Brain pericyte (primary cell): ENCODE measurements around the gene ISG20L2.

Experiments used
- DNase-seq: peaks from one replicate; pipeline ENCODE4 v3.0.0-alpha.2; 2012; ENCODE audit warnings: low read depth, low spot score

The ISG20L2 gene

DNA sequence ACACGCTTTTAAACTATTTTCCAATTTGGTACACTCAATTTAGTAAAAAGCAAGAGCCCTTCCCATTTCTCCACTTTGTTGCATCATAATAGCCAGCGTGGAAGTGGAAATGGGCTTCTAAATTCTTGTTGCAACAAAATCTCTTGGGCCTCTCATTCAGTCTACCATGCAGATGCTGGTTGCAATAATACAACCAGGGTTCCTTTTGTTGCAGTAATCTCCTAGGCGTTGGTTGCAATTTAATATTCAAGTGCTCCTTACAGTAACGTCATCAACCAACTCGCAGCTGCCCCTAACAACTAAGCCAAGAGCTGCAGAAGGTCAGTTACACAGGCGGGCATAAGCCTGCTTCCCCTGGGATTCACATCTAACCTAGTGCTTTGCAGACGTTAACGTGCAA is 25.7 kb upstream of the ISG20L2 start:
- no peak for DNase-seq

DNA sequence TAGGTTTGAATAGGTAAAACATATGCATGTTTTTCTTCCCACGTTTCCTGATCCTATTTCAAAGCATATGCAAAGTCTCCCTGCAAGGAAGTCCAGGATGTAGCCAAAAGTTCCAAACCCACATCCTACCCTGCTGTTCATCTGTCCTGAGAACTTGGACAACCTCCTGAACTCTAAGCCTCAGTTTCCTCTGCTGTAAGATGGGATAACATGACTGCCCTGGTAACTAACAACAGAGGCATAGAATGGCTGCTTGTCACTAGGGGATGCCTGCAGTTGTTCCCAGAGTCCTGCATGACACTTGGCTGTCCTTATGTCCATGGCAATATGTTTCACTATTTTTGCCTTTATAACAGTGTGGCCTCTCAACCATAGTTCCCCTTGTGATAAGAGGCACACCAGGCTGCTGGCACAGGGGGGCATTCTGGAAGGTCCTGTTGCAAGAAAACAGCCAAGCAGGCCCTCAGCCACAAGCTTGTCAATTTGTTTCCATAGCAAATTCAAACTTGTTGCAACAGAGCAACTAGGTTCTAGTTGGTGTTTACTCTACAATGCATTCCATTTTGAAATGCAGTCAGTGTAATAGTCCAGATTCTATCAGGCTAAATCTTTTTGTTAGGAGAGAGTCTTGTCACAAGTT is 24.4 kb upstream of the ISG20L2 start:
- DNase-seq = no peak

DNA sequence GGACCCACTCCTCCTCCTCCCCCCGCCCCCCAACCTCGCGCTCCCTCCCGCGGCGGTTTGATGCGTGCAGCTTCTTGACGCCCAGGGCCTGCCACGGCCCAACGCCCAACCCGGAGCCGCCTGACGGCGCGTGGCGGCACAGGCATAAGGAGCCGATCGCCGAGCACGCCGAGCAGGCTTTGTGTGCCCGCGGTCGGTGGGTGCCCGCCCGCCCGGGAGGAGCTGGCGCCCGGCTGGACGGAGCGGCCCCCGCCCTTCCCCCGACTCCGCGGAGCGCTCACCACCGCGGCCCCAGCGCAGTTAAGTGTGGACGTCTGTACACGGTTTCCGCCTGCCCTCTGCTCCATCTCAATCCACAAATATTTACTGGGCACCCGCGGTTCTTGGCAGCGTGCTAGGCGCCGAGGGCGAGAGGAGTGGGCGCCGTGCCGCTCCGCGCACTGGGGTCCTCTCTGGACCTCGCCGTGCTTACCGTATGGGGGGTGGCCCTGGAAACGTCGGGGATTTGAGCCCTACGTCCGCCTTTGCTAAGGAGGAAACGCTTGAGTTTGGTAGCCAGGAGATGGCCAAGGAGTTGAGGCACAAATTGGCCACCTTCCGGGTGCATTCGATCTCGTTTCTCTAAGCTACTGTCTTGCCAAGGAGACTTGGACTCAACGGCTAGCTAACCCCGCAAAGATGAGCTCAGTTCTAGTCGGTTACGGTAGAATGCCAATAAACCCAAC is 23.4 kb upstream of the ISG20L2 start:
- DNase-seq = peak; percentile 91

- DNase-seq = no peak
Measured at GRCh38 chr1:156751451-156751756, 22.8 kb upstream of the ISG20L2 start, which contains the start of gene HDGF. Gene HDGF (minus strand): TSS chr1:156751675. CDS start chr1:156751429, 246 bp downstream.

- DNase-seq = no peak
Measured at GRCh38 chr1:156750711-156751450, 22.3 kb upstream of the ISG20L2 start.

DNA sequence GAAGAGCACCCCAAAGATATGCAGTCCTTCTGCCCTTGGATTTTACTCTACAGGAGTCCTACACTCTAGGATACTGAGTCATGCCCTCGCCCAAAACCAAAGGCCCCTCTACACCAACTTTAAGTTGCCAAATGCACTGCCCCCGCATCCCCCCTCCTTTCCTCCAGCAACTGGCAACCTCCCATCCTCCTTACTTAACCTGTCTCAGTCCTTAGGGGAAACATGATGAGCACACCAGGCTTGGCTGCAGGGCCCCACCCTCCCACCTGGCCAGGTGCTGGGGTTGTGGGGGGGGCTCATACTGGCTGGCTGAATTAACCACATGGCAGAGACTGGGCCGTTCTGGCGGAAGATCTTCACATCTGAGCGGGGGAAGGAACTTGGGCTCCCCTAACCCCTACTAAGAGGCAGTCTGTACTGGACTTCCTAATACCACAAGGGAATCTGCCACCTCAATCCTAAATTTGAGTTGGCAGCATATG is 21.7 kb upstream of the ISG20L2 start:
- DNase-seq = no peak

DNA sequence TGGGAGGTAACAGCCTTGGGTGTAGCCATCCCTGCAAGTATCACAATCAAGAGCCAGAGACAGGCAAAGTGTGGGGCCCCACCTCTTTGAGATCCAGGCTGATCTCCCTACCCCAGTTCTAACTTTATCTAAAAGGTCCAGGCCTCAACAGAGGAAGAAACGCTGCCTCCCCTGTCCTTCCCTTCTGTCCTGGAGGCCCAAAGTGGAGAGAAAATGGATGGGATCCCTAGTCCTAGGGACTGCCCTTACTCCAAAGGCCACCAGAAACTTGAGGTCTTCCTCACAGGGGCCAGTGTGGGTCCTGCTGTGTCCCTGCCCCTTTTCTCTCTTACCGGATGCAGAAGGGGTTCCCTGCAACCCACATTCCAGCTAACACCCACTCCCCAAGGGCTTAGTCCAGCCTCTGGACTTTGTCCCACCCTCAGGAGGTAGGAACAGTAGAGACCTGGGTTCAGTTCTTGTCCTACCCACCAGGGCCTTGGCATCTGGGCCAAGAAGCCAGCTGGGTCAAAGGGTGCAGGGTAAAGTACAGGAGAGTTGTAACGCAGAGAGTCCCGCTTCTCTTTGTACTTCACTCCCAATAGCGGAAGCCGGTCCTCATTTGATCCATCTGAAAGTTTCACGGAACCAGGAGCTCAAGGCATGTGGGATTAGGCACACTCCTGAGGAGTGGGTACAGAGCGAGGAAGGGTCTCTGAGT is 21.0 kb upstream of the ISG20L2 start:
- no peak for DNase-seq

- no peak for DNase-seq
Measured at GRCh38 chr1:156748670-156749418, 20.3 kb upstream of the ISG20L2 start.

DNA sequence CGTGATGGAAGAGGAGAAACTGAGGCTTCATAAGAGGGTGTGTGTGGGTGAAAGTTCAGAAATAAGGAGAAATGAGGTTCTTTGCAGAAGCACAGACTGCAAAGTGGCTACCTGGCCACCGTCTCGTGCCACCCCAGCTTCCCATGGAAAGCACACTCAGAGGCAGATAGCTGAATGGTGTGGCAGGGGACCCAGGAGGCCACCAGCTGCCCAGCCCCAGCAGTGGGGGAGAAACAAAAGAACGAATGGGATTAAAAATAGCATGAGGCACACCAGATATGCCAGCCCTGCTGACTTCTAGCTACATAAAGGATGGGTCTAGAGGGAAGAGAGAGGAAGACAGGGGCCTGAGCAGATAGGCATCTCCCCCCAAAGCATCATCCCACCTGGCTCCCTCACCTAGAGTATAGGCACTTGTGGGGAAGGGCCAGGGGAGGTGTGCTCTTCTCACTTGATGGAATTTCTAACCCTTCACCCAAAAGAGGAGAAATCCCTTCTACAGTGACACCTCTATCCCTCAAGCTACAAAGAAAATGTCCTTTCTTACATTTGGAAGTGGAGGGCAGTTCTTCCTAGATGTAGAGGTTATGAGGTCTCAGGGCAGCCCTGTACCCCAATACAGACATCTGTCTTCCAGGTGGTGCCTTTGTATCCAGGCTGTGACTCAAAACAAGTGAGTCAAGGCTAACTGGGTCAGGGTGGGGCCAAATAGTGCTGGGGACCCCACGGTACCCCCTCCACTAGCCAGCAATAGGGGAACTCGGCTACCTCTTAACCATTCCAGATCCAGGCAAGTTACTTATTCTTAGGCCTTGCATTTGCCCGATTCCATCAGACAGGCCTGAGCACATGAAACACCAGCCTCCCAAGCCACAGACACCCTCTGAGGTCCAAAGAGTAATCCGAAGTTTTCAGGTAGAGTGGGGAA is 19.4 kb upstream of the ISG20L2 start:
- DNase-seq = no peak

GRCh38 chr1:156746728-156747631 is 18.4 kb upstream of the ISG20L2 start:
- no peak for DNase-seq

DNA sequence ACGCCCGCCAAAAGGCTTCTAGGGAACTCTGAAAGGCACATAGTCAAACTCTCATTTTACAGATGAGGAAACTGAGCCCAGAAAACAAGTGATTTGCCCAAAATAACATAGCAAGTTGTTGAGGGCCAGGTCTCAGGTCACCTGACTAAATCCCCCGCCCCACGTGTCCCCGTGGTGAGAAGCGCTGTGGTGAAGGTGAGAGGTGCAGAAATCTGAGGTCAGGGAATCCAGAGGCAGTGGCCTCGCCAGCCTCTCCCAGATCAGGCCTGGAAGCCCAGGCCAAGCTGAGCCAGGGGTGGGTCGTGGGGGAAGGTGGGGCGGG is 17.8 kb upstream of the ISG20L2 start:
- no peak for DNase-seq

GRCh38 chr1:156745881-156746280 is 17.3 kb upstream of the ISG20L2 start:
- DNase-seq = no peak

- DNase-seq = no peak
Measured at GRCh38 chr1:156744786-156745419, 16.3 kb upstream of the ISG20L2 start.

GRCh38 chr1:156744344-156744743 is 15.8 kb upstream of the ISG20L2 start:
- DNase-seq = no peak

DNA sequence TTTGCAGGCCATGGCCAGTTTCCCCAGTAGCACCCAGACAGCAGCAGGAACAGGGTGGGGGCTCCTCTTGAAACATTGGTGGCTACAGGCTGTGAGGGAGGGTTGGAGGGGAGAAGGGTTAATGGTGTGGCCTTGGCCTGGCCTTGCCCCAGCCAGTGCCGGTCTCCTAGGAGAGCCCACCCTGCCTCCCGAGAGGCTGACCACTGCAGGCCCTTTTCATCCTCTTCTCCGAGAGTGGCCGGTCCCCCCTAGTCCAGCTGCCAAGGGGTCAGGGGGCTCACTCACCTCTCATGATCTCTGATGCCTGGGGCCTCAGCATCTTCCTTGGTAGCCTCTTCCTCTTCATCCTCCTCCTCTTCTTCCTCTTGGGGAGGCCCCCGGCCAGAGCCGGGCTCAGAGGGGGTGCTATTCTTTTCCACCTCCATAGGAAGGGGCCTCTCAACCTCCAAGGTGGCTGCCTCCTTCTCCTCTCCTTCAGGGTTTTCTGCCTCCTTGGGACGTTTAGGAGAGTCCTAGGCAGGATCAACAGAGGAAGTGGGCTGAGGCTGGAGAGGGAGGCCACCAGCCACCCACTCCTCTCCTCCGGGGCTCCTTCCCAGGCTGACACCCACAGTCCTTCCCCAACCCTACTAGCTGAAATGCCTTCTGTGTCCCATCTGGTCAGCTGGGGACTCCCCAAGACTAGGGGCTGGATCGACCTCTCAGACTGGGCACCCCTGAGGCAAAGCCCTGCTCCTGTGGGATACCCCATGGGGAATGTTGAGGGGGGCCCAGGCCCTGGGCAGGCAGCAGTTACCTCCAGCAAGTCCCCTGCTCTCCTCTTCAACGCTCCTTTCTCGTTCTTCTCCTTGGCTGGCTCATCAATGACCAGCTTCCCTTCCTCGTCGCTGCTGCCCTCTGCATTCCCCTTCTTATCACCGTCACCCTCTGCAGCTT is 15.1 kb upstream of the ISG20L2 start:
- no peak for DNase-seq

DNA sequence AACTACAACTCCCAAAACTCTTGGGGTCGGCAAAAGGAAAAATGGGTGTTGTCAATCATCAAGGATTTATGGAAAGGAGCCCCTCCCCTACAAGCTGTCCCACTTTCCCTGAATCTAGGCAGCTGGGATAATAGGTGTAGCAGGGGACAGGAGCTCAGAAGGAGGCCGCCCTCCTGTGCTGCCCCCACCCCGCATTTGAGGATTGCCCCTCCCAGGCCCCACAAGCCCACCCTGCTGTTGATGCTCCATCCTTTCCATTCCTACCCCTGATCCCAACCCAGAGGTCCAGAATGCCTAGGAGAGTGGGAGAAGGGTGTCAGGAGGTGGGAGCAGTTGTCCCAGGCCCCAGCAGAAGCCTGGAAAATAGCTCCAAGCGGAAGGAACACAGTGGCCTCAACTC is 14.2 kb upstream of the ISG20L2 start:
- DNase-seq = no peak

- no peak for DNase-seq
Measured at GRCh38 chr1:156742017-156742416, 13.5 kb upstream of the ISG20L2 start.

GRCh38 chr1:156741481-156741983 is 13.0 kb upstream of the ISG20L2 start:
- DNase-seq = no peak
